Measurements from ENCODE around the gene COX19.

The COX19 gene

DNA sequence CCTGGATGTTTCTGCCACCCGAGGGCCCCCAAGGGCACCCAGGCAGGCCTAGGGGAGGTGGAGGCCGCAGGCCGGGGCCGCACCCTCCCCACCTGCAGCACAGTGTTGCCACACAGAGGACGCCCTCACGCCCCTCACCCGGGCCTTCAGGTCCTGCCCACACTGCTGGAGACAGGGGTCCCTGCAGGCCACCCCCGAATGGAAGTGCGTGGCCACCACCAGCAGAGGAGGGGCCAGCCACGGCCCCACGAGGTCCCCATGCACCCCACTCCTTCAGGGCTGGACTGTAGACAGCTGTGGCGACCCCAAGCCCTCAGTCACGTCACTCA is 56.3 kb downstream of the COX19 start:
- TF ChIP-seq, protein P1, sequence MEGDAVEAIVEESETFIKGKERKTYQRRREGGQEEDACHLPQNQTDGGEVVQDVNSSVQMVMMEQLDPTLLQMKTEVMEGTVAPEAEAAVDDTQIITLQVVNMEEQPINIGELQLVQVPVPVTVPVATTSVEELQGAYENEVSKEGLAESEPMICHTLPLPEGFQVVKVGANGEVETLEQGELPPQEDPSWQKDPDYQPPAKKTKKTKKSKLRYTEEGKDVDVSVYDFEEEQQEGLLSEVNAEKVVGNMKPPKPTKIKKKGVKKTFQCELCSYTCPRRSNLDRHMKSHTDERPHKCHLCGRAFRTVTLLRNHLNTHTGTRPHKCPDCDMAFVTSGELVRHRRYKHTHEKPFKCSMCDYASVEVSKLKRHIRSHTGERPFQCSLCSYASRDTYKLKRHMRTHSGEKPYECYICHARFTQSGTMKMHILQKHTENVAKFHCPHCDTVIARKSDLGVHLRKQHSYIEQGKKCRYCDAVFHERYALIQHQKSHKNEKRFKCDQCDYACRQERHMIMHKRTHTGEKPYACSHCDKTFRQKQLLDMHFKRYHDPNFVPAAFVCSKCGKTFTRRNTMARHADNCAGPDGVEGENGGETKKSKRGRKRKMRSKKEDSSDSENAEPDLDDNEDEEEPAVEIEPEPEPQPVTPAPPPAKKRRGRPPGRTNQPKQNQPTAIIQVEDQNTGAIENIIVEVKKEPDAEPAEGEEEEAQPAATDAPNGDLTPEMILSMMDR (IDR thresholded peaks at IDR 0.05; ENCODE audit: low read depth, low read length, missing control alignments): no peak
- H3K4me3 ChIP-seq (ENCODE audit: low read depth, low read length): no peak overlapping the region
- DNase-seq (ENCODE audit: low read depth): no peak

DNA sequence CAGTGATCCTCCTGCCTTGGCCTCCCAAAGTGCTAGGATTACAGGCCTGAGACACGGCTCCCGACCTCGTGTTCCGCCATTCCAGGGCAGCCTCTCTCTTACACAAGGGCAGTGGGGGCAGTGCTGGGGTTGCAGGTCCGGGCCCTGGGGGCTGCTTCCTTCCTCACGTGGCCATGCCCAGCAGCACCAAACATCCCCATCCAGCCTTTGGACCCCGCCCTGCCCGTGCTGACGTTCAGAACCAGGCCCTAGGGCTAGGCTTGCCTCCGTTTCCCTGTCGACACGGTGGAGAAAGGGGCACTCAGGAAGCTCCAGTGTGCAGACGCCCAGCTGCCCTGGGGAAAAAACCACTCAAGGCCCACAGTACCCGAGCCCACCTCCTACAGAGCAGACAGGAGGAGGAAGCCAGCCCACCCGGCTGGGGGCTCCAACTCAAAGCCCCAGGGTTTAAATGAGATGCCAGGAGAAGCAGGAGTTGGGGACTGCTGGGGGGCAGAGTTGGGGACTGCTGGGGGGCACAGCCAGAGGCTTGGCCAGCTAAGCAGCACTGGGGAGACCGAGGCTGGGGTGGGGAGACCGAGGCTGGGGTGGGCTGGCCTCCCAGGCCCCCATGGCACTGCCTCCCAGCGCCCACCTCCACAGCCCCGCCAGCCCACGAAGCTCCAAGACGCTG is 56.8 kb downstream of the COX19 start:
- H3K4me3 ChIP-seq (ENCODE audit: low read depth, low read length): no peak overlapping the region
- DNase-seq (ENCODE audit: low read depth): no peak
- TF ChIP-seq, protein P1 (IDR thresholded peaks at IDR 0.05; ENCODE audit: low read depth, low read length, missing control alignments): no peak

DNA sequence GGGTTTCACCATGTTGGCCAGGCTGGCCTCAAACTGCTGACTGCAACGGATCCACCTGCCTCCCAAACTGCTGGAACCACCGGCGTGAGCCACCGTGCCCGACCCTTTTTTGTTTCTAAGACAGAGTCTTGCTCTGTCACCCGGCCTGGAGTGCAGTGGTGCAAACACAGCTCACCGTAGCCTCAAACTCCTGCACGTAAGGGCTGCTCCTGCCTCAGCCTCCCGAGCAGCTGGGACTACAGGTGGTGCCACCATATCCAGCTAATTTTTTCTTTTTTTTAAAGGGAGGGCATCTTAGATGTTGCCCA is 57.3 kb downstream of the COX19 start:
- TF ChIP-seq, protein P1 (IDR thresholded peaks at IDR 0.05; ENCODE audit: low read depth, low read length, missing control alignments): no peak
- DNase-seq (ENCODE audit: low read depth): no peak
- H3K4me3 ChIP-seq (ENCODE audit: low read depth, low read length): no peak overlapping the region

DNA sequence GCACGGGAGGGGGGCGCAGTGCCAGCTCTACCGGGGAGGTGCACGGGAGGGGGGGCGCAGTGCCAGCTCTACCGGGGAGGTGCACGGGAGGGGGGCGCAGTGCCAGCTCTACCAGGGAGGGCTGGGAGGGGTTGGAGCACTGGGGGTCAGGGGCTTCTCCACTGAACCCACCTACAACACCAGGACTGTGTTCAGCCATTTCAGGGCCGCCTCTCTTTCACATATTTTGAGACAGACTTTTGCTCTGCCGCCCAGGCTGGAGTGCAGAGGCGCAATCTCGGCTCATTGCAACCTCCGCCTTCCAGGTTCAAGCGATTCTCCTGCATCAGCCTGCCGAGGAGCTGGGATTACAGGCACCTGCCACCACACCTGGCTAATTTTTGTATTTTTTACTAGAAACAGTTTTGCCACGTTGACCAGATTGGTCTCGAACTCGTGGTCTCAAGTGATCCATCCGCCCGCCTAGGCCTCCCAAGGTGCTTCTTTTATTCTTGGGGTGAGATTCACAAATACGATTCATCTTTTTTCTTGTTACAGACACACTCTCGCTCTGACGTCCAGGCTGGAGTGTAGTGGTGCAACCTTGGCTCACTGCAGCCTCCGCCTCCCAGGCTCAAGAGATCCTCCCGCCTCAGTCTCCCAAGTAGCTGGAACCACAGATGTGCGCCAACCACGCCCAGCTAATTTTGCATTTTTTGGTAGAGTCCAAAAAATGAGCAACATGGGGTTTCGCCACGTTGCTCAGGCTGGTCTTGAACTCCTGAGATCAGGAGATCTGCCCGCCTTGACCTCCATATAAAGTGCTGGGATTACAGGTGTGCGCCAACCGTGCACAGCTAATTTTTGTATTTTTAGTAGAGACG is 57.9 kb downstream of the COX19 start:
- TF ChIP-seq, protein P1 (IDR thresholded peaks at IDR 0.05; ENCODE audit: low read depth, low read length, missing control alignments): no peak
- H3K4me3 ChIP-seq (ENCODE audit: low read depth, low read length): no peak overlapping the region
- DNase-seq (ENCODE audit: low read depth): no peak

DNA sequence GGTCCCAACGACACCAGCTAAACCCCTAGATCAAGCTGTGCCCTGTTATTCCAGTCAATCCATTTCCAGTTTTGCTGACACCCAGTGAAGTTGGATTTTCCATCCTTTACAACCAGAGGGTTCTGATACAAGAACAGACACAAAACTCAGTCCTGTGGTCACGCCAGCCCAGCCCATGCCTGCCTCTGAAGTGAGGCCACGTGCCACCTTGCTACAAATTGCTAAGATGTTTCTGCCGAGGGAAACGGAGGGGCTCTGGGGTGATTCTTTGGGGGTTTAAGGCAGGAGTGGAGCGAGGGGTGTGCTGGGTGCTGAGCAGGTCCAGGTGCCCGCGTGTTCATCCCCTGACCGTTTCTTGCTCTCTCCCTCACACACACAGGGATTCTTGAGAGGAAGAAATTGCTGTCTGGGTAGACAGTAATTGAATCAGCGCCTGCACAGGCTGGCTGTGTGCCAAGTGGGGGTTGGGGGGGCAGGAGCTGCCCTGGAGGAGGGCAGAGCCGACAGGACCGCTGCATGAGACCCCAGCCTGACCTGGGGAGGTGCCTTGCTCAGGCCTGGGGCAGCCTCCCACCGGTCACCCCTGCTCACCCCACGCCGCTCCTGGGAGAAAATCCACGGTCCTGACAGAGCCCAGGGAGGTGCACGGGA is 58.9 kb downstream of the COX19 start:
- no peak overlapping the region for H3K4me3 ChIP-seq (ENCODE audit: low read depth, low read length)
- no peak for DNase-seq (ENCODE audit: low read depth)
- TF ChIP-seq, protein P1 (IDR thresholded peaks at IDR 0.05; ENCODE audit: low read depth, low read length, missing control alignments): no peak
